GM19468 (cell line): ENCODE measurements around the gene CCDC183.
"Not testable (repeated sequence)": the region's sequence is repeated elsewhere in the genome, so short reads cannot be mapped to it uniquely, and the experiment has no call there.

Experiments used
- ATAC-seq: cut with Tn5 transposase; IDR thresholded peaks from one replicate; pipeline ENCODE4 v1.9.1; 2021; ENCODE audit warnings: mild to moderate bottlenecking, moderate library complexity, moderate number of reproducible peaks; ENCODE audit not compliant: unreplicated experiment; ENCODE audit errors: extremely low read depth

CCDC183 gene

DNA sequence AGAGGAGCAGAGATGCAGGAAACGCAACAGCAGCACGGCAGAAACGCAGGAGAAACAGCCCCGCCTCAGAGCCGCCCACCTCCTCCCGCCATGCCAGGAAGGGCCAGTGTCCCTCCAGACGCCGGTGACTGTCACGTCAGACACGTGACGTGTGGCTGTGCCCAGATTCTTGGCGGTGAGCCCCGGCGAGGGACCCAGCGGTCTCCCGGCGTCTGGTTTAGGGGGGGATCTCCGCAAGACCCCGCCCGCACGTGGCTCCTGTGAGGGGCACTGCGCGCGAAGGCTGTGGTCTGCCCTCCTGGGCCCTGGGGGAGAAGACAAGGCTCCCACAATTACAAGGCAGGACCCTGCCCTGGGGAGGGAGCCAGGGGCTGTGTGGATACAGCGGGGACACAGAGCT, 35.7 kb upstream of the CCDC183 start:
- ATAC-seq = no peak

- ATAC-seq = not testable (repeated sequence)
Observed at GRCh38 chr9:136760834-136761544, 35.1 kb upstream of the CCDC183 start.

DNA sequence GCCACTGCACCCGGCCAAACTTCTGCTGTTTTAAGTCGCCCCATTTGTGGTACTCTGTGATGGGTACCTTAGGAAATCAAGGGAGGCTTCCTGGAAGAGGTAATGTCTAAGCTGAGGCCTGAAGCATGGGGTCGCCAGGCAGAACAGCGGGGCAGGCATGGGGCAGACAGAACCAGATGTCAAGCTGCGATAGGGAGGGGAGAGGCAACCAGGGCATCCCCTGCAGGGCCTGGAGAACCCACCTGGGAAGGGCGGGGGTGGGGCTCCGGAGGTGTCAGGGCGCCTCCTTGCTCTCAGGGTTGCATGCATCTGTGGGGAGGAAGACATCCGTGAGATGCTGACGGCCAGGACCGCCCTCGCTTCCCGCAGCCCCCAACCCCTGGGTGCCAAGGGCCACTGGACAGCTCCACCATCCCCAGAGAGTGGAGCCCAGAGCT, 34.6 kb upstream of the CCDC183 start:
- ATAC-seq = no peak

- ATAC-seq = no peak
Observed at GRCh38 chr9:136762221-136762691, 33.9 kb upstream of the CCDC183 start.

DNA sequence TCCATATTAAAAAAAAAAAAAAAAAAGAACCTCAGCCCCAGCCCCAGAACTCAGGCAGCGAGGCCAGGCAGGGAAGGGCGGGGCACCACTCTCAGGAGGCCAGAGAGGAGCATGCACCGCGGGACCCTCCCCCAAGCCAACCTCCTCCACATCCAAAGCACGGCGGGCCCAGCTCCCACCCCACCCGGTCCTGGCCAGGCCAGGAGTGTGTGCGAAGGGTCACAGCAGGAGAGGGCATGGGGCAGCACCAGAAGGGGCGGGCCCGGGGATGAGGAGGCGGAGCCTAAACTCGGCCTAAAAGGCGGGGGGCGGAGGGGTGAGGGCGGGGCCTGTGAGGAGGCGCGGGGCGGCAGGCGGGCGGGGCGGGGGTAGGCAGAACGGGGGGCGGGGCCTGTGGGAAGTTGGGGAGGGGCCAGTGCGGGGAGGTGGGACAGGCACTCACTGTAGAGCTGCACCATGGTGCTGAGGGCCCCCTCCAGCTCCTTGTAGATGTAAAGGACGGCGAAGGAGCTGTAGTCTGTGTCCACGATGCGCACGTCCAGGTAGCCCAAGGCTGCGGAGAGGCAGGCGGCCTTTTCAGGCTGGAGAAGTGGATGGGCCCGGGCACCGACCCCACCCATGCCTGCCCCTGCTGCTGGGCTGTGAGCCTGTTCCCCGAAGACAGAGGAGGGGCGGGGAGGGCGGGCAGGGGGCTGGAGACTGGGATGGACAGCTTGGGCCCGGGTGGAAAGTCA, 33.1 kb upstream of the CCDC183 start:
- no peak for ATAC-seq

DNA sequence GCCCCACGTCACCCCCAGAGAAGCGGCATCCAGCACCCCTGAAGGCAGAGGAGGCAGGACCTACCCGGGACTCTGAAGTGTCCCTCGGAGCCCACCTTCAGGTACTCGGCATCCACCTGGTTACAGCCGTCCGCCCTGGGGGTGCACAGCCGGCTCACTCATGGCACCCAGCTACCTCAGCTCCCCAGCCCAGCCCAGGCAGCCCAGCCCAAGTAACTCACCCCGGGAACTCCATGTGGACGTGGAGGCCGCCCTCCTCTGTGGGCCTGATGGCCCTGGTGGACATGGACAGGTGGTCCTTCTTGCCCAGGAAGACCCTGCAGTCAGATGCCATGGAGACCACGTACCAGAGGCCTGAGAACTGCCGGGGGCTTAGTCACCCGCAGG, 32.5 kb upstream of the CCDC183 start:
- ATAC-seq = no peak

- no peak for ATAC-seq
Observed at GRCh38 chr9:136764301-136764891, 31.7 kb upstream of the CCDC183 start, which contains the start of gene LCN15. LCN15 (minus strand) TSS chr9:136764518; CDS start chr9:136764488, 30 bp downstream.

- no peak for ATAC-seq
Observed at GRCh38 chr9:136765041-136765440, 31.1 kb upstream of the CCDC183 start.

DNA sequence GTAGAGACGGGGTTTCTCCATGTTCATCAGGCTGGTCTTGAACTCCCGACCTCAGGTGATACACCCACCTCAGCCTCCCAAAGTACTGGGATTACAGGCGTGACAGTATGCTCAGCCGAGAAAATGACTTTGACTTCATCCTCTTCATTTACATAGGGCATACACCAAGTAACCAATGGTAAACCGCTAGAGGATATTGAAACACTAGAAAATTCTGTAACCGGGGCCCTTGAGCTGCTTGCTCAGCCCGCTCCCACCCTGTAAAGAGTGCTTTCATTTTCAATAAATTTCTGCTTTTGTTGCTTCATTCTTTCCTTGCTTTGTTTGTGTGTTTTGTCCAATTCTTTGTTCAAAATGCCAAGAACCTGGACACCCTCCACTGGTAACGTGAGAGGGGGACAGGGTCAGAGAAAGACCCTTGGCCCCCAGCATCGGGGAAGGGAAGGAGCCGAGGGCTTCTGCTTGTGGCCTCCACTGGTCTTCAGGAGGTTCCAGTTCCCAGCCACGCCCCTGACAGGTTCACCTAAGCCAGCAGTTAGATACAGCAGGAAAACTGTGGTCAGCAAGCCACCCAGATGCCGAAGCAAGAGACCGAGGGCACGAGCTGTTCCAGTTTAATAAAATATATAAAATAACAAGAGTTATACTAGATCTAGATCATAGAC, 30.3 kb upstream of the CCDC183 start:
- ATAC-seq = peak; percentile 42

DNA sequence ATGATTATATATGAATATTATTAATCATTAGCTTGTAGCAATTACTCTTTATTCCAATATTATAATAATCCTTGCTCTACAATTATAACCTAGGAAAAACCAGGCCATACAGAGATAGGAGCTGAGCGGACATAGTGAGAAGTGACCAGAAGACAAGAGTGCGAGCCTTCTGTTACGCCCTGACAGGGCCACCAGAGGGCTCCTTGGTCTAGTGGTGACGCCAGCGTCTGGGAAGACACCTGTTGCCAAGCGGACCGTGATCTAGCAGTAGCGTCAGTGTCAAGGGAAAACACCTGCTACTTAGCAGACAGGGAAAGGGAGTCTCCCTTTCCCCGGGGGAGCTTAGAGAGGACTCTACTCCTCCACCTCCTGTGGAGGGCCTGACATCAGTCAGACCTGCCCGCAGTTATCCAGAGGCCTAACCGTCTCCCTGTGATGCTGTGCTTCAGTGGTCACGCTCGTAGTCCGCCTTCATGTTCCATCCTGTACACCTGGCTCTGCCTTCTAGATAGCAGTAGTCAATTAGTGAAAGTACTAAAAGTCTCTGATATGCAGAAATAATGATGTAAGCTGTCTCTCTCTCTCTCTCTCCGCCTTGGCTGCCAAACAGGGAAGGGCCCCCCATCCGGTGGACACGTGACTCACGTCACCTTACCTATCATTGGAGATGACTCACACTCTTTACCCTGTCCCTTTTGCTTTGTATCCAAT, 29.6 kb upstream of the CCDC183 start:
- not testable (repeated sequence) for ATAC-seq

GRCh38 chr9:136769710-136770191, 26.4 kb upstream of the CCDC183 start:
- ATAC-seq = no peak

DNA sequence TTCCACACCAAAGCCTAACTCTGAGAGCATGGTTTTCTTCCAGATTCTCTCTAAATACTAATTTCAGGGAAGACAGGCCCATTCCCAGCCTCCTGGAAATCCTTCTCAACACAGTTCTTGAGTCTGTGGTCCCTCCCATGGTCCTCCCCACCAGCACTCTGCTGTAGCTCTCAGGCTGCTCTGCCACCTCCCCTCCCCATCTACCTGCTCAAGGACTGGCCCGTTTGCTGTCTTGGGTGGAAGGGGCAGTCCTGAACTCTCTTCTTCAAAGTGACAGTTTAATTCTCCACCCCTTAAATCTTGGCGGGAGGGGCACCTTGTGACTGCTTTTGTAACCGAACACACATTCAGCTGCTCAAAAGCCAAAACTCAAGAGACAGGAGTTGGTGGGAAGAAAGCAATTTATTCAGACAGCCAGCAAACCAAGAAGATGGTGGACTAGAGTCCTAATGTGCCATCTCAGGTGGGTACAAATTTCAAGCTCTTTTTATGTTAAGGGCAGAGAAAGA, 24.2 kb upstream of the CCDC183 start:
- no peak for ATAC-seq

DNA sequence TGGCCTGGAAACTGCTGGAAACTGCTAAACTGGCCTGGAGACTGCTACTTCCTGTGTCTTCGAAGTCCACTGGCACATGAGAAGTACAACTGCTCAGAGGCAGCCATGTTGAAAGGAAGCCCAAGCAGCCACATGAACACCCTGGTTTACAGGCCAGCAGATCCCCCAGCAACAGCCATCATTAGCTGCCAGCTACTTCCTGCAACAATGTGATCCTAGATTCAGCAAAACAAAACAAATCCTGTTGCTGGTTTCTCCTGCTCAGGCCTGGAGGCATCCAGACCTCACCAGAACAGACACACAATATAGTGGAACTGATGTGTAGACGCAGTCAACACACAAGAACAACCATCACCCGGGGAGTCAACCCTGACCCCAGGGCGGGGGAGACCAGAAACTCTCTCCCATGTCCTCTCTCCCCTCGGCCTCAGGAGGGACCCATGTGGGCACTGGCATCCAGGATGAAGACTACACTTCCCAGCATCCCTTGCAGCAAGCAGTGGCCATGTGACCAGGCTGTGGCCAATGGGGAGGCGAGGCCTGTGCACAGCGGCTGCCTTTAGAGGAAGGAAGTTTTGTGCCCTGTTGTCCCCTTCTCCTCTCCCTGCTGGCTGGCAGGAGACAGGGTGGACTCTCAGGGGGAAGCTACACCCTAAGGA, 22.6 kb upstream of the CCDC183 start:
- no peak for ATAC-seq

GRCh38 chr9:136774416-136775045, 21.6 kb upstream of the CCDC183 start:
- no peak for ATAC-seq

DNA sequence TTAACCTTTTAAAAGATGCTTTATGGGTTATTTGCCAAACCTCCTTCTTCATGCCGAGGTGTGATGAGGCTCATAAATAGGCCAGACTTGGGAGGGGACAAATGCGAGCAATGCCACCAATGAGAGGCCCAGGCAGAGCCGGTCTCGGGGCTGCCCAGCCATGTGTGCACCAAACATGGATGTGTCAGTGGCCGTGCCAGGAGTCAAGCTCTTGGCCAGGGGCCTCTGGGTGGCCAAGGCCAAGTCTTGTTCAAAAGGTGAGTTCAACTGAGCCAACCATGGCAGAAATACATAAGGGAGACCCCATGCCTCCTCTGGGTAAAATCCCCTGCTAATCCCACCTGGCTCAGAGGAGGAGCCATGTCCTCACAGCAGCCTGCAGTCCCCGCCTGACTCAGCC, 20.9 kb upstream of the CCDC183 start:
- no peak for ATAC-seq

- no peak for ATAC-seq
Observed at GRCh38 chr9:136776947-136777346, 19.2 kb upstream of the CCDC183 start.

DNA sequence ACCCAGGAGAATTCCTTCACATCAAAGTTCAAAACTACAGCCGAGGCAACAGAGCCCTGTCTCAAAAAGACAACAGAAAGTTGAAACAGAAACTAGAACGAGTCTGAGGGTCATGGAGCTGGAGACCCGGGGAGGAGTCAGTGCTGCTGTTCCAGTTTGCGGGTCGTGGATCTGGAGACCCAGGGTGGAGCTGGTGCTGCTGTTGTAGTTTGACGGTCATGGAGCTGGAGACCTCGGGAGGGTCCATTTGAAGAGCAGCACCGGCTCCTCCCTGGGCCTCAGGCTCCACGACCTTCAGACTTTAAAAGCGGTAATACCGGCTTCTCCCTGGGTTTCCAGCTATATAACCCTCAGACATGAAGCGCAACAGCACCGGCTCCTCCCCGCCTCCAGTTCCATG, 18.8 kb upstream of the CCDC183 start:
- ATAC-seq = no peak

DNA sequence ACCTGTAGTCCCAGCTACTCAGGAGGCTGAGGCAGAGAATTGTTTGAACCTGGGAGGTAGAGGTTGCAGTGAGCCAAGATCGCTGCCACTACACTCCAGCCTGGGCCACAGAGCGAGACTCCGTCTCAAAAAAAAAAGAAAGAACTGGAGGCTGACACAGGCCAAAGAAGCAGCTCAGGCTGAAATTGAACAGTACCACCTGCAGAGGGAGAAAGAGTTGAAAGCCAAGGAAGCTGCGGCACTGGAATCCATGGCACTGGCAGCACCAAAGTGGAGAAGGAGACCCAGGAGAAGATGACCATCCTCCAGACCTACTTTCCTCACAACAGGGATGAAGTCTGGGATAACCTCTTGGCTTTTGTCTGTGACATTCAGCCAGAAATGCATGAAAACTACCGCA, 16.3 kb upstream of the CCDC183 start:
- ATAC-seq = no peak

DNA sequence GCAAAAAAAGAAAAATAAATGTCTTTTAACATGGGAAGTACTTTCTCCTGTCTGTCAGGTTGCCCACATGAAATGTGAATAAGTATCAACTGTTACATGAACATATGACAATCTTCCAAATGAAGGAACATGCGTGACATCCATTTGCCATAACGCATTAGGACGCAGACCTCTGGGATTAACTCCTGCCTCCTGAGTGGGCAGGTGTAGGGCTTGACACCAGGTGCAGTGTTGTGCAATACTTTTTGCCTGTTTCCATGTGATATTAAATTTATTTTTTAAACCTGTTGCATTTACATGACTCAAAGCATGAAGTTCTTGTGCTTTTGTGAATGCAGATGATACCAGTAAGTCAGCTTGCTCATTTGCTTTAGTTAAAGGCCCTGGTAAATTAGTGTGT, 13.7 kb upstream of the CCDC183 start:
- ATAC-seq = no peak
